ENCODE results near the gene RHOBTB3.

The RHOBTB3 gene

GRCh38 chr5:95763941-95764340, 32.8 kb downstream of the RHOBTB3 start:
- DNase-seq (ENCODE audit: low read depth), result no peak

GRCh38 chr5:95768731-95769130, 37.6 kb downstream of the RHOBTB3 start:
- no peak for DNase-seq (ENCODE audit: low read depth)

- DNase-seq (ENCODE audit: low read depth), result no peak
Observed at GRCh38 chr5:95770830-95771708, 39.9 kb downstream of the RHOBTB3 start.

- DNase-seq (ENCODE audit: low read depth), result no peak
Observed at GRCh38 chr5:95771892-95772291, 40.8 kb downstream of the RHOBTB3 start.

GRCh38 chr5:95773335-95774059, 42.4 kb downstream of the RHOBTB3 start:
- peak; percentile 89 for DNase-seq (ENCODE audit: low read depth)

- DNase-seq (ENCODE audit: low read depth), result no peak
Observed at GRCh38 chr5:95777441-95777840, 46.3 kb downstream of the RHOBTB3 start.

- no peak for DNase-seq (ENCODE audit: low read depth)
Observed at GRCh38 chr5:95778713-95779436, 47.7 kb downstream of the RHOBTB3 start.

- no peak for DNase-seq (ENCODE audit: low read depth)
Observed at GRCh38 chr5:95779611-95780010, 48.5 kb downstream of the RHOBTB3 start.

- DNase-seq (ENCODE audit: low read depth), result no peak
Observed at GRCh38 chr5:95780597-95780996, 49.5 kb downstream of the RHOBTB3 start.

GRCh38 chr5:95781101-95781583, 50.0 kb downstream of the RHOBTB3 start:
- DNase-seq (ENCODE audit: low read depth), result peak; percentile 56

GRCh38 chr5:95782181-95782580, 51.0 kb downstream of the RHOBTB3 start:
- DNase-seq (ENCODE audit: low read depth), result no peak

- DNase-seq (ENCODE audit: low read depth), result no peak
Observed at GRCh38 chr5:95783661-95784060, 52.5 kb downstream of the RHOBTB3 start.

GRCh38 chr5:95784514-95785302, 53.6 kb downstream of the RHOBTB3 start:
- no peak for DNase-seq (ENCODE audit: low read depth)

GRCh38 chr5:95786821-95787418, 55.8 kb downstream of the RHOBTB3 start:
- no peak for DNase-seq (ENCODE audit: low read depth)

- DNase-seq (ENCODE audit: low read depth), result no peak
Observed at GRCh38 chr5:95788493-95788892, 57.4 kb downstream of the RHOBTB3 start.

- no peak for DNase-seq (ENCODE audit: low read depth)
Observed at GRCh38 chr5:95791751-95792150, 60.6 kb downstream of the RHOBTB3 start.

- no peak for DNase-seq (ENCODE audit: low read depth)
Observed at GRCh38 chr5:95794070-95794516, 63.0 kb downstream of the RHOBTB3 start.

- no peak for DNase-seq (ENCODE audit: low read depth)
Observed at GRCh38 chr5:95797301-95797700, 66.2 kb downstream of the RHOBTB3 start.

- no peak for DNase-seq (ENCODE audit: low read depth)
Observed at GRCh38 chr5:95798048-95798447, 66.9 kb downstream of the RHOBTB3 start.

GRCh38 chr5:95798545-95798944, 67.4 kb downstream of the RHOBTB3 start:
- DNase-seq (ENCODE audit: low read depth), result no peak

- DNase-seq (ENCODE audit: low read depth), result no peak
Observed at GRCh38 chr5:95799191-95799835, 68.2 kb downstream of the RHOBTB3 start.
